Measurements from ENCODE around the gene MCCC1. TPM values are rescaled to one million over a fixed set of nuclear protein-coding genes. Genes with fewer than 3 reads are reported as not detected.

Gene MCCC1
- total RNA-seq, 1 experiment from 2014 or later = 12.6 TPM

DNA sequence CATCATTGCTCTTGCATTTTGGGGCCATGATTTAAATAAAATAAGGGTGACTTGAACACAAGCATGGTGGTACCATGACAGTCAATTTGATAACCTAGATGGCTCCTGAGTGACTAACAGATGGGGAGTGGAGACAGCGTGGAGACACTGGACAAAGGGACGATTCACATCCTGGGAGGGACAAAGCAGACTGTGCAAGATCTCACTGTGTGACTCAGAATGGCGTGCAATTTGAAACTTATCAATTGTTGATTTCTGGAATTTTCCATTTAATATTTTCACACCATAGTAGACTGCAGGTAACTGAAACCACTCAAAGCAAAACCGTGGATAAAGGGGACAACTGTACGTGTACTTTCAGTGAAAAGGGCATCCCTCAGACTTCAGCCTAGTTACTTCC is 25.5 kb downstream of the MCCC1 start (continued):
- TF ChIP-seq FOSL1 (IDR thresholded peaks at IDR 0.05; ENCODE audit: low read depth) = peak; percentile 52; the same call in 1 of the 2 replicates
- TF ChIP-seq POLR2A (IDR thresholded peaks at IDR 0.05; ENCODE audit: borderline replicate concordance, extremely low read depth, insufficient read depth, insufficient read length) = no peak
- no peak for TF ChIP-seq ZNF274 (IDR thresholded peaks at IDR 0.05; ENCODE audit: low read depth, low read length)
- TF ChIP-seq SRF (IDR thresholded peaks at IDR 0.05; ENCODE audit: low read depth) = no peak
- TF ChIP-seq, protein P1, sequence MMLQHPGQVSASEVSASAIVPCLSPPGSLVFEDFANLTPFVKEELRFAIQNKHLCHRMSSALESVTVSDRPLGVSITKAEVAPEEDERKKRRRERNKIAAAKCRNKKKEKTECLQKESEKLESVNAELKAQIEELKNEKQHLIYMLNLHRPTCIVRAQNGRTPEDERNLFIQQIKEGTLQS (IDR thresholded peaks at IDR 0.05) = no peak
- TF ChIP-seq JUND (IDR thresholded peaks at IDR 0.05) = 0 out of 2 replicates have a peak, but pooled peaks have one; percentile 35

DNA sequence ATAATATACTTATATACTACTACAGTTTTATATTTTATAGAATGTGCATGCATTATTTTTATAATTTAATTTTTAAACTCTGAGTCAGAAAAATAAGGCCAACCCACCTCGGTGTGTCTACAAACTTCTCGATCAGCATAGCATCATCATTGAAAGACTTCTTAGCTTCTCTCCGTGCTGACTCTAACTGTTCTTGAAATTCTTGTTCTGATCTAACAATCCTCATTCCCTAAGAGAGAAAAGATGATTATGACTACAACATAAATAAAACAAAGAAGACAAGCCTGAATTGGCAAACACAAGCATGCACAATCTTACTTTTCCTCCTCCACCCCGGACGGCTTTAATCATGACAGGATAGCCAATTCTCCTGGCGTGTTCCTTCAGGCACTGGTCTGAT is 28.4 kb downstream of the MCCC1 start:
- Histone ChIP-seq H3K9ac (ENCODE audit: low read length) (no peak overlapping the region), H3K9me3 (ENCODE audit: control insufficient read depth in 1 of 2, insufficient read depth in 1 of 2, low read depth in 1 of 2, low read length in 2 of 2) (no peaks in the 10 kb centered on the region), H3K4me2 (ENCODE audit: low read length) (no peak overlapping the region), H4K20me1 (ENCODE audit: insufficient read depth) (no peaks in the 10 kb centered on the region), H3K4me3 (replicated peaks in 1 of 2; ENCODE audit: low read depth in 1 of 2, low read length in 2 of 2) (no peak overlapping the region), H3K4me1 (ENCODE audit: control insufficient read depth in 1 of 2, insufficient read depth in 2 of 2, low read length in 2 of 2) (peaks cover 6 to 19% of the 10 kb centered on the region in 2 experiments; a peak in 3 of 4 replicates), H3K27ac (ENCODE audit: low read depth, low read length) (no peak overlapping the region), H2AFZ (ENCODE audit: low read depth, low read length, poor library complexity, severe bottlenecking) (no peak overlapping the region), H3K9me2 (ENCODE audit: insufficient read depth) (no peaks in the 10 kb centered on the region), H3K79me2 (ENCODE audit: insufficient read depth, low read length) (no peaks in the 10 kb centered on the region), H3K36me3 (ENCODE audit: control insufficient read depth in 1 of 2, insufficient read depth in 2 of 2, low read length in 2 of 2) (peaks cover 0 to 12% of the 10 kb centered on the region in 2 experiments; a peak in 1 of 4 replicates), H3K27me3 (ENCODE audit: insufficient read depth, low read length) (no peaks in the 10 kb centered on the region)
- TF ChIP-seq CEBPB (IDR thresholded peaks at IDR 0.05; ENCODE audit: low read depth) (no peak), TCF7L2 (IDR thresholded peaks at IDR 0.05; ENCODE audit: borderline replicate concordance, extremely low read depth, insufficient read depth, insufficient read length) (no peak), SRF (IDR thresholded peaks at IDR 0.05; ENCODE audit: low read depth) (no peak), POLR2A (IDR thresholded peaks at IDR 0.05; ENCODE audit: borderline replicate concordance, extremely low read depth, insufficient read depth, insufficient read length) (no peak), SIN3A (IDR thresholded peaks at IDR 0.05; ENCODE audit: low read depth) (no peak), JUND (IDR thresholded peaks at IDR 0.05) (no peak), SP1 (IDR thresholded peaks at IDR 0.05; ENCODE audit: low read depth) (no peak), POLR2AphosphoS5 (IDR thresholded peaks at IDR 0.05; ENCODE audit: low read depth, low read length) (no peak), CBX3 (IDR thresholded peaks at IDR 0.05; ENCODE audit: low read depth) (no peak), EGR1 (IDR thresholded peaks at IDR 0.05; ENCODE audit: low read depth) (no peak)
- TF ChIP-seq, protein P2, sequence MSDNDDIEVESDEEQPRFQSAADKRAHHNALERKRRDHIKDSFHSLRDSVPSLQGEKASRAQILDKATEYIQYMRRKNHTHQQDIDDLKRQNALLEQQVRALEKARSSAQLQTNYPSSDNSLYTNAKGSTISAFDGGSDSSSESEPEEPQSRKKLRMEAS (IDR thresholded peaks at IDR 0.05) = no peak
- TF ChIP-seq, protein P3, sequence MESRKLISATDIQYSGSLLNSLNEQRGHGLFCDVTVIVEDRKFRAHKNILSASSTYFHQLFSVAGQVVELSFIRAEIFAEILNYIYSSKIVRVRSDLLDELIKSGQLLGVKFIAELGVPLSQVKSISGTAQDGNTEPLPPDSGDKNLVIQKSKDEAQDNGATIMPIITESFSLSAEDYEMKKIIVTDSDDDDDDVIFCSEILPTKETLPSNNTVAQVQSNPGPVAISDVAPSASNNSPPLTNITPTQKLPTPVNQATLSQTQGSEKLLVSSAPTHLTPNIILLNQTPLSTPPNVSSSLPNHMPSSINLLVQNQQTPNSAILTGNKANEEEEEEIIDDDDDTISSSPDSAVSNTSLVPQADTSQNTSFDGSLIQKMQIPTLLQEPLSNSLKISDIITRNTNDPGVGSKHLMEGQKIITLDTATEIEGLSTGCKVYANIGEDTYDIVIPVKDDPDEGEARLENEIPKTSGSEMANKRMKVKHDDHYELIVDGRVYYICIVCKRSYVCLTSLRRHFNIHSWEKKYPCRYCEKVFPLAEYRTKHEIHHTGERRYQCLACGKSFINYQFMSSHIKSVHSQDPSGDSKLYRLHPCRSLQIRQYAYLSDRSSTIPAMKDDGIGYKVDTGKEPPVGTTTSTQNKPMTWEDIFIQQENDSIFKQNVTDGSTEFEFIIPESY (IDR thresholded peaks at IDR 0.05; ENCODE audit: extremely low read depth, insufficient replicate concordance, low read length) = no peak
- BruUV-seq (replicated peaks) = no TSS peak
- DNase-seq (ENCODE audit: low read depth, low spot score) (no peak), ATAC-seq (no peak)
- ChIA-PET POLR2A (no interaction called here), RAD21 (ENCODE audit: low non-redundant PET in 1 of 2, low total read pairs in 2 of 2, uncharacterized antibody in 2 of 2, unreplicated experiment in 2 of 2) (no interaction called here), CTCF (no interaction called here)
- intact Hi-C loops (cut with micrococcal nuclease) = no loop called here
